Islet precursor cell (in vitro differentiated cells): ENCODE measurements around the gene GP2.

Source experiments
- DNase-seq: peaks from one replicate; pipeline ENCODE4 v3.0.0-alpha.2; 2018

The GP2 gene

DNA sequence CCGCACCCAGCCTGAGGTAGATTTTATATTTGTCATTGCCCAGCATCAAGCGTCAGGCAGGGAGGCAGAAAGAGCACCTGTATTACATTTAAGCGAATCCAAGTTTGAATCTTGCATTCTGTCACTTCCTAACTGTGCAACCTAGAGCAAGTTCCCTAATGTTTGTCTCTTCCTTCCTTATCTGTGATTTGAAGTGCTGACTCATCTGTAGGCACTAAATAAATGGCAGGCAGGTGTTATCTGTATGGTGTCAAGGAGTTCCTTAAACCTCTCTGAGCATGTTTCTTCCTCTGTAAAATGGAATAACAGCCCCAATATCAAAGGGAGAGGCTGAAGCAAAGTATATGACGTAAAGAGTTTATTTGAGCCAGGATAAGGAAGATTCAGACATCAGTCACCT lies 24.3 kb downstream of the GP2 start:
- DNase-seq, result no peak

DNA sequence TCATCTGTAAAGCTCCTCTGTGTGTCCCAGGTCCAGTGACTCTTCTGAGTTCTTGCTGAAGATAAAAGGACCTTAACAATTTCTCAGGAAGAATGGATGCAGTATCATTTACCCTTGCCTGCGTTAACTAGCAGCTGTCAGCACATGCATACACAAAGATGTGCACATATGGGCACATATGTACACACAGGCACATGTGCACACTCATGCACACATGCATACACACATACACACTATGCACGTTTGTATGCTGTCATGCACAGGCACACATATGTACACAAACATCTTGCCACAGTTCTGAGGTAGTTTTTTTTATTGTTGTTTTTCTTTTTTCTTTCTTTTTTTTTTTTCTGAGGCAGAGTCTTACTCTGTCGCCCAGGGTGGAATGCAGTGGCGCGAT lies 24.9 kb downstream of the GP2 start:
- no peak for DNase-seq

DNA sequence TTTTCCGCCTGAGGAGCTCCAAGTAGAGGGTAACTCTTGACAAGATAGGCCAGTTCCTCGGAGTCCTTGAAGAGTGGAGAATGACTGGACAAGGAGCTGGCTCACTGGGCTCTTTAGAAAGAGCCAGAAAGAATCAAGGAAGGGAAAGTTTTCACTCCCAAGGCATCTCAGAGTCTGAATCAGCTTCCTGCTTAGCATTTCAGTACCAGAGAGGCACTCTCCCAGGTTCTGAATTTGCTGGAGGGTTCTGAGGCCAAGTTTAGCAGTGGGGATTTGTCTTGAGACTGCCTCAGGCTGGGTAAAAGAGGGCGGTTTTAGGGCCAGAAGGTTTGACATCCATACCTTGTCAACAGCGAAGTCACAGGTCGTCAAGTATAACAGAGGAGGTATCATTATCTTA lies 25.5 kb downstream of the GP2 start:
- DNase-seq, result peak; percentile 62

DNA sequence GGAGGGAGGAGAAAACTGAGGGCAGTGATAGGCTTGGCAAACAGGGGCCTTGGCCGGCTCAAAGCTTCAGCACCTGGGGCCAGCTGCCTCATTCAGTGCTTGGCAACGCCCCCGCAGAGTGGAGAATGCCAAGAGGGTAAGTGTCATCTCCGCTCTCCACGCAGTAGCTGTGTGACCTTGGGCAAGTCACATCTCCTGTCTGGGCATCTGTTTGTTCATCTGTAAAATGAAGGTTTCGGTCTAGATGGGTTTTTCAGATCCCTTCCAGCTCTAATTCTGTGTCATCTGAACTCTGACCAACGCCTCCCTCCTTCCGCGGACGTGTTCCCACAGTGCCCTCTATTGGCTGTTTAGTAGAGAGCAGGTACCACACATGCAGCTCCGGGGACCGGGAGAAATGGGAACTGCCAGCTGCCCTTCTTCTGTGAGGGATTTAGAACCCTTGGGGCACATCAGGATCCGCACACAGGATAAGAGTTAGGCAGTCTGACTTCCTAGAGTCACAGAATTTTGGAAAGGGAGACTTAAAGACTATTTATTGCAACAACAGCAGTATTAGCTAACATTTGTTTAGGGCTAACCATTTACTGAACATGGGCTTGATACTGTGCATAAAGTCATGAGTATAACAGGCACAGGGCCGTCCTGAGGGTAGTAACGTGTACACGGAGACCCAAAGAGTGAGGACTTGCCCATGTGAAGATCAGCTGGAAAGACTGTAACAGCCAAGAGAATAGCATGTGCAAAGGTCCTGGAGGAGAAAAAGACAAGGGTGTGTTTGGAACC lies 26.8 kb downstream of the GP2 start:
- peak; percentile 80 for DNase-seq

DNA sequence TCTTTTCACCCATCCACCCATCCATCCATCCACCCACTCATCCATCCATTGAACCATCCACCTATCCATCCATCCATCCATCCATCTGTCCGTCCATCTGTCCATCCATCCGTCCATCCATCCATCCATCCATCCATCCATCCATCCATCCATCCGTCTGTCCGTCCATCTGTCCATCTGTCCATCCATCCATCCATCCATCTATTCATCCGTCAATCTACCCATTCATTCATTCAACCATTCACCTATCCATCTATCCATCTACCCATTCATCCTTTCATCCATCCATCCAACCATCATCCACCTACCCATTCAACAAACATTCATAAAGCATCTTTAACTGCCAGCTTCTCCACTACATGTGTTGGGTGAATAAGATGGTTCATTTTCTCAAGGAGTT lies 28.9 kb downstream of the GP2 start:
- no peak for DNase-seq

DNA sequence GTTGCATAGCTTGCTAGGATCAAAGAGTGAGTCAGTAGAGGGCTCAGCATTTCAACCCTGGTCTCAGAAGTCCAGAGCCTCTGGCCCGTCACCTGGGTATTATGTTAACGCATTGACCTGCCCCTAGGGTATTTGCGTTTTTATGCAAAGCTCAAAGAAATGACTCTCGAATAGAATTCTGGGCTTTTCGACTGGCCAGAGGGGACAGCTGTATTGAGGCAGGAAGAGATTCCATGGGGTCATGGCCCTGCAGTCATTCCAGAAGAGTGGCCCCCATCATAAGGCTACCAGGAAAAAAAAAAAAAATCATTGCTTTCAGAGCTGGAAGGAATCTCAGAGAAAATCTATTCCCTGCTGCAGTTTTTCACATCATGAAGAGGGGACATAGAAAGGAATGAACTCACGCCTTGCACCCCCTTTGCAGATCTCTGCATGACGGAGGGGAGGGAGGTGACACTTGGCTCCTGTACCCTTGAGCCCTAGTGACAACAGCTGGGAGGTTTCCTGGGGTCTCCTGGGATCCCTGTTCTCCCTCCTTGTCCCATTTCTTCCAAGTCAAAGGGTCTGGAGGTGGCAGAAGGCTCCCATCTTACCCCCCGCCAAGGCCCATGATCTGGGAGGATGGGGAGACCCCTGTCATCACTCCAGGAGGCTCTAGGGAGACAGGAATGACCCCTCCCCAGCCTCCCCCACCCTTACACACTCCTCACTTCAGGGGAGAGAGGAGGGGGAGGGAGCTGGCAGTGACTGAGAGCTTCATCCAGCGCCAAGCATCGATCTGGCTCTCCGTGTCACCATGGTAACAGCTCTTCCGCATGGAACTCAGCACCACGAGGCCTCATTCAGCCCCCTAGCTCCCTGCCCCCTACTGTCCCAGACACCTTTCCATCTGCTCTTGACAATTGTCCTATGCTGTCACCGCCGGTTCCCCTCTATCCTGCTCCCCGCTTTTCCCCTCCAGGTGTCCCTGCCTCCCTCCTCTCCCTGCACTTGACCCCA lies 35.8 kb downstream of the GP2 start:
- DNase-seq, result no peak

DNA sequence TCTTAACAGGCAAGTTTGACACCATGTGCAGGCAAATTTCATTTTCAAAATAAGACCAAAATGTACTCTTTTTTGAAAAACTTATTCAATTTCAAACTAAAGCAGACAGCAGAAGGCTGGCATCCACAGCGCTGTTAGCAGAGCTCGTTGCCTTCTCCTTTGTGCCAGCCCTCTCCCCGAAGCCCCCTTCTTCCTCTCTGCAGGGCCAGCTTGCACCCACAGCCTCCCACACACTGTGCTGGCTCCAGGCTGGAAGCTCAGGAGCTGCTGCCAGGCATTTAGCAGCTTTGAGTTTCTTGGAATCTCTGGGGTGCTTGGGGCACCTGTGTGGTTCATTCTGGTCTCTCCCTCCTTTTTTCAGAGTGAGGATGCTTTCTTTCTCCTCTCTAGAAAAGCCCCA lies 37.7 kb downstream of the GP2 start:
- DNase-seq, result no peak

DNA sequence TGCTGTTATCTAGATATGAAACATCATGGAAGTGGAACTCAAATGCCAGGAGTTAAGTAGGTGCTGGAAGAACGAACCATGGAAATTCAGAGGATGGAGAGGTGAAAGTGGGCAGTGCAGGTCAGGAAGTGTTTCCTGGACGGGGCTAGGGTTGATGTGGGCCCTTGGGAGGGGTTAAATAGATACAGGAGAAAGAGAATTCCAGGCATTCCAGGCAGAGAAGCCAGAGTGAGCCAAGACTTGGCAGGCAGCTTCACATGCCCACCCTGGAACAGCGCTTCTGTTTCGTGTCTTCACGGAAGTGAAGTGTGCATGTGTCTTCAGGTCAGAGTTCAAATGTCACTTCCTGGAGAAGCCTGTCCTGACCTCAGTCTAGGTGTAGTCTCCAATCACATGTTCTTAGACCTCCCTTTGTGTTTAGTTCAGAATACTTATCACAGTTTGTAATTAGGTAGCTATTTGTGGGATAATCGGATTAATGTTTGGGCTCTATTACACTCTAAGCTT lies 41.3 kb downstream of the GP2 start:
- DNase-seq, result peak; percentile 60

DNA sequence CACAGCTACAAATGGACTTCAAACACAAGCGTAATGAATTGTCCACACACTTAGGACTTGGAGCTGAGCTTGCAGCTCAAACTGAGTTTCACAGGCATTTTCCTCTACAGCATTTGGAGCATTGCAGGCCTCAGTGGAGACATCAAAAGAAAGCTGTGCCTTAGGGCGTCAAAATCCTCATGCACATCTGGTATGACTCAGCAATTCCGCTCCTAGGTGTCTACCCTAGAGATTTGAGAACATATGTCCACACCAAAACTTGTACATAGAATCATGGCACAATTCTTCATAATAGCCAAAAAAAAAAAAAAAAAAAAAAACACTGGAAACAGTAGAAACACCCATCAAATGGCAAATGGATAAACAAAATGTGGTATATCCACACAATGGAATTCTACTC lies 47.1 kb downstream of the GP2 start:
- DNase-seq, result no peak

DNA sequence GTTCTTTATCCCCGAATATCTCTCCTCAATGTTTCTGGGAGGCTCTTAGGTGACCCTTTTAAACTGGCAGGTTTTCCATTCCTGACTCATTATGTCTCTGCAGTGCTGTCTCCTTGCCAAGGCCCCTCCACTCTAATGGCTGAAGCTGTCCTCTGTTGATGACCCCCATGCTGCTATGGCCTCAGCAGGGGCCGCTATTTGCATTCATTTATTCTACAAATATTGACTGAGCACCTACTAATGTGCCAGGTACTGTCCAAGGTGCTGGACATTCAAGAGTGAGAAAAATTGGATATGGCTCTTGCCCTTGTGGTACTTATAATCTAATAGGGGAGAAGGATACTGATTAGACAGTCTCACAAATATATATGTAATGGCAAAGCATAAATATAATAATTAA lies 55.4 kb downstream of the GP2 start:
- no peak for DNase-seq

DNA sequence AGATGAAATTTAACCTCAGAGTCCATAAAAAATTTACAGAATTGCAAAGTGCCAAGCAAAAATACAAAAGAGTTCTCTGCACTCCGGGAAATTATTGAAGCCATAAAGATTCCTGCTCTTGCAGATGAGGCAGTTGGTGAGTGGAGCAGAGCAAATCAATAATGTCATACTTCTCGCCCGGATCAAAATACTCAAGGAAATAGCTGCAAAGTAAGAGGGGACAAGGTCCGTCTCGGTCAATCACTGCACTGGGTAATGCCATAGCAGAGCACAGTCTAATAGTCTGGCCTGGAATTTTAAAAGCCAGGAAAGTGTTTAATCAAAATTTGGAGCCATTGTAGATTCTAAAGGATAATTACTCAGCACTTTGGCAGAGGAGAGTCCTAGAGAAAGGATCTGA lies 58.9 kb downstream of the GP2 start:
- DNase-seq, result no peak

DNA sequence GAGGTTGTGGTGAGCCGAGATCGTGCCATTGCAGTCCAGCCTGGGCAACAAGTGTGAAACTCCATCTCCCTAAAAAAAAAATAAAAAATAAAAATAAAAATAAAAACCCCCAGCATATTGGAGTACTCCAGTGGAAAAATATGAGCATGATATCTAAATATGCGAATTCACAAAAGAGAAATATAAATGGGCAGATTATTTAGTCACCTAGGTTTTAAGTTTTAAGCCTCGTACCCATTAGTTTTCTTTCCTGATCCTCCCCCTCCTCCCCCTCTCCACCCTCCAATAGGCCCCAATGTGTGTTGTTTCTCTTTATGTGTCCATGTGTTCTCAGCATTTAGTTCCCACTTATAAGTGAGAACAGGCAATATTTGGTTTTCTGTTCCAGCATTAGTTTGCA lies 62.3 kb downstream of the GP2 start:
- DNase-seq, result no peak

DNA sequence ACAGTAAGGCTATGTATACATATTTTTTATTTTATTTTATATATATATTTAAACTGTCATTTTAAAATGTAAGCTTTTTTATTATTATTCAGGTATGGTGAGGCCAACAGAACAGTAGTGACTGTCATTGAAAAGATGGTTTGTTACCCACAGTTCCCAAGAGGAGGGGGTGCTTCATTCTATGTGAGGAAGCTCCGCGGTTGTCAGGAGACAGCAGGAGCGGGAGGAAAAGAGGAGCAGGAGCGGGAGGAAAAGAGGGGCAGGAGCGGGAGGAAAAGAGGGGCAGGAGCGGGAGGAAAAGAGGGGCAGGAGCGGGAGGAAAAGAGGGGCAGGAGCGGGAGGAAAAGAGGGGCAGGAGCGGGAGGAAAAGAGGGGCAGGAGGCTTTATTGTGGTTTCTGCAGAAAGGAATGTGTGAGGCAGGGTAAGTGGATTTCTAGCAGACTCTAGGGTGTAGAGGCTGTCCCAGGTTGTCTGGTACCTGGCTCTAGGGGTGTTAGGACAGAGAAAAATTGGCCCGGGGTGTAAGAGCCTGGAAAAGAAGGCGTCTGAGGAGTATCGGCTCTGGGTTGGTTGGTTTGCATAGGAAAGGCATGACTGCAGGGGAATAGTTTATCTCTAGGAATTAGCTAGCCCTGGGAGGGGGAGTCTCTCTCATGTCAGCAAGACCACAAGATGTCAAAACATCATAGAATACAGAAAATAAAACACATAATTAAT lies 64.0 kb downstream of the GP2 start:
- no peak for DNase-seq

DNA sequence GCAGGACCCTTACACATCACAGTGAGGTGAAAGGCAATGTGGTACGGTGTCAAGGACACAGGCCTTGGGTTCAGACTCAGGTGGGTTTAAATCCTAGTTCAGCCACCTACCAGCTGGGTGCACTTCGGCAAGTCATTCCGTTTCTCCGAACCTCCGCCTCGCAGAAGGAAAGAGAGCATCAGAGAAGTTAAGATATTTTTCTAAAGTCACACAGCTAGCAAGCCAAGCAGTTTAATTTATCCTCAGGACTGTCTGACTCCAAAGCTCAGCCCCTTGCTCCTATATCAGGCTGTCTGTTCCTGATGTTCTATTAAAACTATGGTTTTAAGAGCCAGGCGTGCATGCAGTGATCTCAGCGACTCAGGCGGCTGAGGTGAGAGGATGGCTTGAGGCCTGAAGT lies 65.1 kb downstream of the GP2 start:
- no peak for DNase-seq

DNA sequence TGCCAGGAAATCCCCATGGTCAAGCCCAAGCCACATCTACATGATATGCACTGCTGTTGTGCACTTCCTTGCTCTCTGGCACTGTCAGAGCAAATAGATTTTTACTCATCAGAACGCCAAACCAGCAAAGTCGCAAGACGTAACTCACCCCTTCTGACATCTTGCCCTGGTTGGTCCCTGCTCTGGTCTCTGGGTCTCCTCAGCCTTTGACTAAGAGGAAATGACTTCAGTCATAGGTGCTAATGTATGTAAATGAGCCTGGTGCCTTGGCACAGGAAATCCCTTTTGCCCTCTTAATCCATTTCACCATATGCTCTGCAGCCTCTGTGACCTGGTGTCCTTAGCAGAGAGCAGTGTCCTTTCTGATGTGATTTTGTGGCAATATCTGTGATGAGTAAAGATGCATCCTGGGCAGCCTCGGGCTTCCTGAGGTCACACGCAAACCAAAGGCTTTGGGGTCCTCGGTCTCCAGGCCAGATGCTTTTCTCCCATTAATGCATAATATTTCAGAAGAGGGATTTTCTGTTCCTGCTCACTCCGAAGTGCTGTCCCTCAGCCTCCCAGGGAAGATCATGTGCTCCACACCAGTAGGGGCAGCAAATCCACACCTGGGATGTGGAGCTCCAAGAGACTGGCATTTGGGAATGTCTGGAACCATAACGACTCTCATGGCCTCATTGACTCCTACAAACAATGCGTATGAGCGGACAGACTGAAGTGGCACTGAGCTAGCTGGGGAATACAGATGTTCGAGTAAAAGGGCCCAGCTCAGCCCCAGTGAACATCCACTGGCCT lies 66.9 kb downstream of the GP2 start:
- DNase-seq, result no peak
